Left colon (tissue), 2 donors: ENCODE measurements around the gene PJA2. TPM values are rescaled to one million over a fixed set of nuclear protein-coding genes. Genes with fewer than 3 reads are reported as not detected.
A peak's percentile ranks its signal among the peaks of the same experiment; 100 is the strongest.

Experiments
- ATAC-seq: fragments of 200-7000 bp; cut with Tn5 transposase; one replicate; pipeline ENCODE4 v1.9.1; 2020; ENCODE audit warnings: mild to moderate bottlenecking, moderate library complexity
- DNase-seq, 2 donors: peaks; one replicate each; pipeline ENCODE4 v3.0.0-alpha.2; 2020
- intact Hi-C, 2 donors: fragments of 100-400 bp; cut with DNase I in 1 of 2; cut with micrococcal nuclease in 1 of 2; formaldehyde crosslinking; loops; one replicate each; pipeline versions ENCODE4 v1.11.2 to v1.14.0; 2022; cut with DNase I, micrococcal nuclease
- total RNA-seq, 2 donors: library from RNA; stranded (reverse); fragmentation: NEBNext Ultra II Directional; extraction: Animal tissue kit (Norgen Biotek cat#: 25700); gene quantifications; one replicate each; pipeline ENCODE4 v1.2.1, GENCODE V29; 2021
- donor health status: DM: no; HTN: no; CAD: no.
- donor health status: DM: yes; HTN: yes; CAD: no.

The PJA2 gene
- total RNA-seq, 2 donors from 2014 or later, result 68.6 to 93.5 TPM

GRCh38 chr5:109354761-109355160 is 55.0 kb downstream of the PJA2 start:
- DNase-seq, result no peak
- peak; percentile 44 for ATAC-seq

DNA sequence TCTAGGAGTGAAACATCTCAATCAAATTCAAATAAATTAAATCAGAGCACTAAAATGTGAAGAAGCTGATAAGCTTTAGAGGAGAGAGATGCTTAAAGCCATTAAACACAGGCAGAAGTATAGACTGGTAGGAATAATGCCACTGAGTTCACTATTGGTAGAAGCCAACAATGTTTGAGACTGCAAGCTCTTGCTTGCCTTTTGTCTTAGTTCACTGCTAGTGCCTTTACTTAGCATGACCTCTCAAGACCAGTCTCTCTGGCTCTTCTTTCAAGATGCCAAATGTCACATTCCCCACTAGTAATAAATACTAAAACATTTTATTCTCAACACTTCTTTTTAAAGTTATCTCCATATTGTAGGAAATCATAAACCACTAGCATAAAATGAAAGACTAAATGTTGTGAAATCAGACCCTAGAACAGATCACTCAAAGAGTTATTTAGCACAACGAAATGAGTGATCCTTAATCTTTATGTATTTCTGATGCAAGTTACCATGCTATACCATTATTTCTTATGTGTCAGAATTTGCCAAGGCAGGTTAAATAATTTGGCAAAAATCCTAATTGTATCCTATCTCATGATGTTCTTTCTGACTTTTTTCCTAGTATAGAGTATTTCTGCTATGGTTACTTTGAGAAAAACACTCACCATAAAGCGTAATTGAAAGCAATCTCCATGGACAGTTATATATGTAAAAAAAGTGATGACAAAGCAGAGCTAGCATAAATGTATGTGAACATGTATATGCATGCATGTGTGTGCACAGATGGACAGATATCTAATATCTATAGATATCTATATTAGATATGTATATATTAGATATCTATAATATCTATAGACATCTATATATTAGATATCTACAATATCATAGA is 57.5 kb downstream of the PJA2 start:
- intact Hi-C loops, result no loop called here
- ATAC-seq, result no peak
- DNase-seq, result no peak

More at GRCh38 chr5:109354761-109355160, 55.0 kb downstream of the PJA2 start:
- intact Hi-C loops, result no loop called here

DNA sequence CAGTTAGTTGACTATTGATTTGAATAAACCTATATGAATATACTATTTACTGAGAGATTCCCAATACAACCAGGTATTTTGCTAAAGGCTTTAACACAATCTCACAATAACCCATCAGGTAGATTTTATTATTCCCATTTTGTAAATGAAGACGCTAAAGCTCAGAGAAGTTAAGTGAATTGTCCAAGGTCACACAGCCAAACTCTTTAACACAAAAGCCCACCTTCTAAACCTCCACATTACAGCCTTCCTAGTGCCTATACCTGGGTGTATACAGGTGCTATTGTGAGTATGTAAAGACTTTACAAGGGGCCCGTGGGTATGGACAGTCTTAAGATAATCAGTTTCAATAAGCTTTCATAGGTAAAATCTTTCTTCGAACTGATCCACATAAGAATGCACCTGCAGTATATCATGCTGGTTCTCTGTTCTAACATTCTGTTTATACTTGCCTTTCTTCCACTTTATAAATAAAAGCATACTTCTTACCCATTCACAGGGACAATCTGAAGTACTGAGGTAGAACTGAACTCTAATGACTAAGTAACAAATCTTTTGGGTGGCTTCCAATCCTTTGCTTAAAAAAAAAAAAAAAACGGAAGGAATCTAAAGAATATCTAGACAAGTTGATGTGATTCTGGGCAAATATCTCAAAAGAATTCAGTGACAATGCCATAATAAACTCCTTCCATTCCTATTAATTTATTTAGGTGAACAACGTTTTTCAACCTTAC is 59.1 kb downstream of the PJA2 start:
- ATAC-seq, result no peak
- intact Hi-C loops, result no loop called here
- no peak for DNase-seq

DNA sequence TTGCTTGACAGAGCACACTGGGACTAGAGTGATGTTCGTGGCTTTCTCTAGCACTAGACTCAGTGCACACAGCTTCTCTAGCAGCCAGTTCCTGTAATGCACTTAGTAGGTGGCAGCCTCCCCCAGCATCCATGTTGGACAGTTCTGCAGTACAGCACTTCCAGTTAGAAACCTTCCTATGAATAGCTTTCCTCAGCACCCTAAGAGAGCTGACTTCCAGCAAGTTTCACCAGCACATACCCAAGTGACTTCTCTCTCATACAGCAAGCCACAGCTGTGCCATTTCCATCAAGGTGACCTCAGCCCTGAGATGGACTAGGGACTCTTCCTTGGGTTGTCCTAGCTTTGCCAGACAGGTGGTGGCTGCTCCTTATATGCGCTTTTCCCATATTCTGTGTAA is 60.4 kb downstream of the PJA2 start:
- DNase-seq (no peak), ATAC-seq (no peak)
- intact Hi-C loops, result no loop called here

- intact Hi-C loops, result no loop called here
- peak; percentile 82 for ATAC-seq
- DNase-seq, result peak in 1 of 2 donors; percentile 21
Measured at GRCh38 chr5:109347252-109347888, 62.4 kb downstream of the PJA2 start.

DNA sequence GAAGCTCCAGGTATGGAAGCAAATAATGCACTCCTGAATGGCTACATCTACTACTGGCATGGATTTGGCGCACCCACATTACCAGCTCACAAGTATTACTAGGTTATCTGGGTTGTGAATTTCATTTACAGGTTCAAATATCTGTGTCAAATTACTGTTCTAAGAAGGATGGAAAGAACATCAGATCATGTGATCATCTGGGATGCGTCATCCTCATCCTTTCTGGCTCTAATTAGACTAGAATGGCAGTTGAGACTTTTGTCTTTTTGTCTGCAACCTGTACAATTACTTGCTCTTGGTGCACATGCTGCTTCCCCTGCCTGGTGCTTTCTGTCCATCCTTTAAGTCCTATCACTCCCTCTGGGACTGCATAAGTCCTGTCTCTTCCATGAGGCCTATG is 64.1 kb downstream of the PJA2 start:
- DNase-seq (no peak), ATAC-seq (no peak)
- intact Hi-C loops, result no loop called here

GRCh38 chr5:109340351-109340750 is 69.4 kb downstream of the PJA2 start:
- DNase-seq (no peak), ATAC-seq (no peak)
- intact Hi-C loops, result no loop called here

DNA sequence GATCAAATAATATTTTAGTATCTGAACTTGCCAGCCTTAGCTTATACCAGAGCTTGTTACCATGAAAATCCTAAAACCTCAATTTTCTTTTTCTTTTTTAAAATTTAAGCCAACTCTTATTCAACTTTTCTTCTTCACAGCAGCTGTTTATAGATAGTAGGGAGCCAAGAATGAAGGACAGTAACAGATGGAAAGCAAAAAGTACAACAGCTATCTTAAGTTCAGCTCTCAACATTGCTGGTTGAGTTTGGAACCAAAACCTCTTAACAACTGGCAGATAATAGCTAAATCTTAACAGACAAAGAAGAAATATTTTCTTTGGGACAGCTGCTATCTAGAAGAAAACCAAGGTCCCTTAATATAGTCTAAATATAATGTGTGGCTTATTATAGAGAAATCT is 74.7 kb downstream of the PJA2 start:
- DNase-seq (no peak), ATAC-seq (no peak)
- intact Hi-C loops, result no loop called here

DNA sequence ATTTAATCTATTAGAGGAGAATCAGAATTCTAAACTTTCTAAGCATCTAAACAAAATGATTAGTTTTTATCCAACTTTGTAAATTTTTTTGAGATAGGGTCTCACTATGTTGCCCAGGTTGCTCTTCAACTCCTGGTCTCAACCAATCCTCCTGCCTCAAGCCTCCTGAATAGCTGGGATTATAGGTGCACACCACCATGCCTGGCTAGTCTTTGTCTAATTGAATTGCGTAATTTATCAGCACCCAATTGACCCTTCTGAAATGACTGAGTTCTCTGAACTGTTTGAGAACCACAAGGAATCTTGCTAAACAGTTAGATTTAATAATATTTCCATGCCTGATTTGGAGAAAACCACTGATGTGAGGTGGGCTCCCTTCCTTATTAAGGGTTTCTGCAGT is 75.7 kb downstream of the PJA2 start:
- no peak for ATAC-seq
- intact Hi-C loops, result no loop called here
- DNase-seq, result no peak

DNA sequence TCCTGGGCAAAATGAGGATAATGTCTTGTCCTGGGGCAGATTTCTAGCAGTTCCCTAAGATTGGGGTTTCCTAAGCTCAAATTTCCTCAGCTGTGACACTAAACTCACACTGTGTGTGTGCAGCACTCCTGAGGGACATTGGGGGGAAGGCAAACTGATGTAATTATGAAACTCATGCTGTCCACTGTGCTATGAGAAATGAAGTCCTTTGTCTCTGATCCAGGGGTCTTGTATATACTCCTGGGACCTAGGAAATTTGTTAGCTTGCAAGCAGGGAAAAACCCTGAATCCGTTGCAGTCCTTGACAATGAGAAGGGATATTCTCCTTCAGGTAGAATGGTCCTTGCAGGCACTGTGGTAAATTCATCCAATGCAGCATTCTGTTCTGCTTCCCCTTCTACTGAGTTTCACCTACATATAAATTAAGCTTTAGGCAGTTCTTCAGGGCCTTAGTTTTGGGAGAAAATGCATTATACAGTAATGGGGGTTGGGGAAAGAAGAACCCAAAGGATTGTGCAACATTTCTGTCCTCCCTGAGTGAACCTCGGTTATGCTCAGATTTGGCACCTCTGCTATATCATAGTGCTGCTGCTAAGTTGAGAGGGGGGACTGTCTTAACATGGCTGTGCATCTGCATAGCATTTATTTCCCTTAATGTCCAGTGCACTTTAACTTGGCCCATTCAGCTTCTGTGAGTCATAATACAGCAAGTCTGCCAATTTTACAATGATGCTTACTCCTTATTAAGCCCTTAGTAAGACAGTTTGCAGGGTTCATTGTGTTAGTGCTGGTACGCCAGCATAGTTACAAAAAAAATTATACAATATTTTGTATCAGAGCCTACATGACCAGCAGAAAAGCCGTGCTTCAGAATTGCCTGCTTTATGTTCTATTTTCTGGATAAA is 80.2 kb downstream of the PJA2 start:
- ATAC-seq (peak; percentile 15), DNase-seq (no peak)
- intact Hi-C loops, result no loop called here

DNA sequence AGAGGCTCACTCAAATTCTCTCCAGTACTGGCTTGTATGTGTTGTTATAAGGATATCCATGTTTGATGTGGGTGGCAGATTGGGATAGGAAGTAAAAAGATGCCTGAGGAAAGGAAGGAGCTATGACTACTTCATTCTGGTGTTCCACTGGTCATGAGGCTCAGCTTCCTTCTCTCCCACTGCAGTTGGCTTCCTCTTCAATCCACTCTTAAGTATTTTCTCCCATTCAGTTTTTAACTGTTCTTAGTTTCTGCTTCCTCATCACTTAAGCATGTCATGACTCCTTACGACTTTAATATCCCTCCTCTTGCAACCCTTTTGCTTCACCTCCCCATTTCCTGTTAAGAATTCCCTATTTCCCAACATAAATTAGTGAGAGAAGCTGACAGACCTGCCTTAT is 81.1 kb downstream of the PJA2 start:
- no peak for ATAC-seq
- intact Hi-C loops, result no loop called here

GRCh38 chr5:109327570-109327969 is 82.2 kb downstream of the PJA2 start:
- ATAC-seq, result no peak
- intact Hi-C loops, result no loop called here
- no peak for DNase-seq

More for the DNA sequence above, 81.1 kb downstream of the PJA2 start:
- DNase-seq, result no peak

- ATAC-seq, result no peak
- intact Hi-C loops, result no loop called here
- DNase-seq, result no peak
Measured at GRCh38 chr5:109326919-109327318, 82.9 kb downstream of the PJA2 start.

DNA sequence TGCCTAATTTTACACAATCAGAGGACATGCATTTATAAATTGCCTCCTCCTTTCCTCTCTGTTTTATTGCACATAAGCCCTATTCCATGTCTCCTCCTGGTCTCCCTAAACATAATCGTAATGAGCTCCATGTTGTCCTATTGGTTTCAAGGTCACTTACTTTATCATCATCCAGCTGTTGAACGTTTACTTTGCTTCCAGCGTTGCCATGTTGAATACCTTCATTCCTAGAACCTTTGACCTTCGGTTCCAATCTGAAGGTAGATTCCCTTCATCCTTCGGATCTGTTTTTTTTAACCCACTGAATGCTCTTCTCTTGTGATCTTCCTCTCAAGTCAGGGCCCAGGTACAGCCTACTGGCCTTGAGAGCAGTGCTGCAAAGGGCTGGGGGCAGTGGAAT is 84.3 kb downstream of the PJA2 start:
- intact Hi-C loops, result no loop called here
- DNase-seq (no peak), ATAC-seq (no peak)

DNA sequence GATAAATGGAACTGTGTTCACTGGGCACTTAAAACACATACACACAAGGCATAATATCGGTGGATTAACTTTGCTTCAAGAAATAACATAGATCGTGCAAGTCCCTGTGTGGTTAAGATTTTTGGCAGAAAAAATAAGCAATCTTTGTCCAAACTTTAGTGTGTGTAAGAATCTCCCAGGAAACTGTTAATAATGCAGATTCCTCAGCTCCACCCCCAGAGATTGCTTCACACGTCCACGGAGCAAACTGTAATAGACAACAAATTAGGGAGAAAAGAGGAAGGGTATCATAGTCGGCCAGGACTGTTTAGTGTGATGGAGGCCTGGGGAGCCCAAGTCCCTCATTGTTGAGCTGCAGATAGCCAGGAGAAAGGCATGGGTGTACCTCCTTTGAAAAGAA is 84.8 kb downstream of the PJA2 start:
- DNase-seq (no peak), ATAC-seq (no peak)

DNA sequence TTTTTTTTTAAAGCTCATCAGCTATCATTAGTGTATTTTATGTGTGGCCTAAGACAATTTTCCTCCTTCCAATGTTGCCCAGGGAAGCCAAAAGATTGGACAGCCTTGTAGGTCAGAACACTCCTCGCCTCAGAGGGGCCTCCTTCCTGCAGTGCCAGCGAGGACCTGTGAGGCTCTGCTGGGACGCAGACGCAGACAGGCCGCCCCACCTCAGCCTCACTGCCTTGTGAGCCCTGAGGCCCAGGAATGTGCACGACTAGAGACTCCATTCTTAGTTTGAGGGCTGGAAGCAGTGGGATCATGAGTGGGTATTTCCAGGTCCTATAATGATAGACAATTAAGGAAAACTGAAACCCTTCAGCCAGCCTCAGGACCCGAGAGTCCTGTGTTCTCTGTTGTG is 85.4 kb downstream of the PJA2 start:
- no peak for ATAC-seq
- intact Hi-C loops, result no loop called here
- no peak for DNase-seq

More for the DNA sequence above, 84.8 kb downstream of the PJA2 start:
- intact Hi-C loops, result no loop called here

GRCh38 chr5:109322694-109323093 is 87.1 kb downstream of the PJA2 start:
- no peak for DNase-seq
- no peak for ATAC-seq
- intact Hi-C loops, result no loop called here

- ATAC-seq (no peak), DNase-seq (no peak)
- intact Hi-C loops, result no loop called here
Measured at GRCh38 chr5:109319351-109319750, 90.4 kb downstream of the PJA2 start.
